Measurements from ENCODE around the gene GRAMD4. TPM values are rescaled to one million over a fixed set of nuclear protein-coding genes. Genes with fewer than 3 reads are reported as not detected.

Gene GRAMD4
- total RNA-seq, 1 donor from 2014 or later = 54.1 TPM

DNA sequence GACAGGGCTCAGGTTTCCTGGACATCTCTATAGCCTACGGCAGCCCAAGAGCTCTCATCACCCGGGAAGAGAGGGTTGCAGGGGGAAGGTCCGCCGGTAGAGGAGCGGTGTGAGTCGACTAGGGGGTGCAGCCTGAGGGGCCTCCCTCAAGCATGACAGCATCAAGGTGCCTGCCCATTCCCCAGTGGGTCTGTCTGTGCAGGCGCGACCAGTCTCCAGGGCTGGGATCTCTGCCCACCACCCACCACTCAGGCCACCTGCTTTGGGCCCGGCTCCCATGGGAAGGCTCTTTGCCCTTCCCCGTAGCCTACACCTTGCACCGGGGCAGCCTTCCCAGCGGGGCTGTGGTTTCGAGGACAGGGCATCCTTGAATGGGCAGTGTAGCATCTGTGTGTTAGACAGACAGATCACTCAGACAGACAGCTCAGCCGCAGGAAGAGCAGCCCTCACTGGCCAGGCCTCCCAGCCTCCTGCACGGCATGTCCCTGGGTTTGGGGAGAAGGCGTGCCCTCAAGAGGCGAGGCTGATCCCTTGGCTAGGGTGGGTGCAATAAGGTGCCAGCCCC is 88.7 kb downstream of the GRAMD4 start:
- intact Hi-C loops (cut with micrococcal nuclease) = no loop called here

DNA sequence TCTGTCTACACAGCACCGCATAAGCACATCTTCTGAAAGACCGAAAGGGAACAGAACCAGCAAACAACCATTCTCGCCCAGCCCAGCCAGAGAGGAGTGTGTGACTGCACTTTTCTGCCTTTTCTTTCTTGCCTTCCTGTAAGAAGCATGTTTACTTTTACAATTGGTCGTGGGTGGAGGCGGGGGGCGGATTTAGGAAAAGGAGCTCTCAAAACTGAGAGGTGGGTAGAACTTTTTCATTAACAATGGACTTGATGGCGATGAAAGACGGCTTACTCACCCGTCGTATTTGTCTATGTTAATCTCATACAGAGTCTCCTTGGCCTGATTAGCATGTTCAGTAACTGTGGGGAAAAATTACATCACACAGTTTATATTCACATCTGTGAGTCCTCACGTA is 90.6 kb downstream of the GRAMD4 start:
- intact Hi-C loops (cut with micrococcal nuclease) = no loop called here

DNA sequence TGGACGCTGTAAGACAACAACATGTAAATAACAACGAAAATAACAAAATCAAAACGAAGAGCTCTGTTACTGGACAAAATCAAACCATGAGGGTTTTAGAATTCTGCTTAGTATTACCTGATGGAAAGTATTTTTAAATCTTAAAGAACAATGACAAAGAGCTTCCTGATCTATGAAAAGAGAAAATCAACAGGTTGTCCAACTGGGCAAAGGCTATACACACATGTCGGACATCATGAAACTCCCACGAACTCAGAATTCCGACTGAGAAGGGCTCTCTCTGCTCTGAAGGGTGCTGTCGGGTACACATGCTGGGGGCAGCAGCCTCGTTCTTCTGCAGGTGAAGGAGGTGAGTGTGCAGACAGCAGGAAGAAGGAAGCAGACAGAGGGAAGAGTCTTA is 92.1 kb downstream of the GRAMD4 start:
- intact Hi-C loops (cut with micrococcal nuclease) = no loop called here

DNA sequence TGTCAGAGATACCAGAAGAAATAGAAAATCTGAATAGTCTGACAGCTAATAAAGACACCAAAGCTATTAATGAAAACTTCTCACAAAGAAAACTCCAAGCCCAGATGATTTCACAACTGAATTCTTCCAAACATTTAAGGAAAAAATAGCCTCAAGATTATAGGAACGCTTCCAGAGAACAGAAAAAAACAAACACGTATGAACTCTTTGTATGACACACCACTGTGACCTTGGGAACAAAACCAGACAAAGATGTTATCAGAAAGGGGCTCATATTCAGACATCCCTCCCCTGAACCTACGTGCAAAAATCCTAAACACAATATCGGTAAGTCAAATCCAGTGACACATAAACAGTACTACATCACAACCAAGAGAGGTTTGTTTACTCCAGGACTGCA is 94.4 kb downstream of the GRAMD4 start:
- intact Hi-C loops (cut with micrococcal nuclease) = no loop called here

DNA sequence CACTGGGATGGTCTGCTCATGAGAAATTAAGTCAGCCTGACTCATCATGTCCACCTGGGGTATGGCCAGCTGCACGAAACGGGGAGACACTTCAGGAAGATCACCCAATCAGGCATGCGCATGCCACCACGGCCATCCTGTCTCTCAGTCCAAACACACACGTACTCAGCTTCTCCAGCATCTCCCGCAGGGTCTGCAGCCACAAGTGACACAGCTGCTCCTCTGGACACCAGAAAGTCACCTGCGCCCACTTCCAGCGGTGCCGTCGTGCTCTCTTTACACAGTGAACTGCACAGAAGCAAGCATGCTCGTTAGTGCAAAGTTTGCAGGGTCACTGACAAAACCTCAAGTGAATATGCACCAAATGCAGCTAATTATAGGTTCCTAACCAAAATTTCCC is 99.7 kb downstream of the GRAMD4 start:
- intact Hi-C loops (cut with micrococcal nuclease) = no loop called here

DNA sequence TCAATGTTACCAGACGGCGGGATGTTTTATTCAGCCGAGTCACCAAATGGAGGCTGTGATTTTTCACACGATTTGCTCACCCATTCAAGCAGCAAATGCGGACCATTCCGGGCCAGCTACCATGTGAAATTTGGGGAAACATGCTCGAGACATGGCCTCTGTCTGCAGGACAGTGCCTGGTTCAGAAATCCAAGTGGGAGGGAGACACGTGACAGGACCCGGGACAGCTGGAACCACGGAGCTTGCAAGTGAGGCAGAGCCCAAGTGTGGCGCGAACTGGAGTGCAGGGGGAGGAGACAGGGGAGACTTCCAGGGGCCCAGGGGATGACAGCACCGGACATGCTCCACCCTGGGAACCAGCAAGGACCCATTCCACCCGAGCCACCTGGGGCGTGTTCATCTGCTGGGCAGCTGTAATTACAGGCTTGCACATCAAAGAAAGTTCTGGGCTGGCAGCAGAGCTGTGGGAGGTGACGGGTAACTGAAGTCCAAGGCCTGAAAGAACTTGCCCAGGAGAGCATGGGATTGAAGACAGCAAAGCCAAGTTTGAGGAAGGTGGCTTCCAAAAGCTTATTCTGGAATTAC is 101.4 kb downstream of the GRAMD4 start:
- intact Hi-C loops (cut with micrococcal nuclease) = no loop called here

DNA sequence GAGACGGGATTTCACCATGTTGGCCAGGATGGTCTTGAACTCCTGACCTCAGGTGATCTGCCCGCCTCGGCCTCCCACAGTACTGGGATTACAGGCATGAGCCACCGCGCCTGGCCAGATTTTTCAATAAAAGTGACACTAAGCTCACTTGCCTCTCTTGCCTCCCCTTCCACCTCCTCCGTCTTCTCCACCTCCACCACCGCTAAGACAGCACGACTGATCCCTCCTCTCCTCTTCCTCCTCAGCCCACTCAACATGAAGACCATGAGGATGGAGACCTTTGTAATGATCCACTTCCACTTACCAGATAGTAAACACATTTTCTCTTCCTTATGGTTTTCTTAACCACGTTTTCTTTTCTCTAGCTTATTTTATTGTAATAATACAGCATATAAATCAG is 103.7 kb downstream of the GRAMD4 start:
- intact Hi-C loops (cut with micrococcal nuclease) = no loop called here

DNA sequence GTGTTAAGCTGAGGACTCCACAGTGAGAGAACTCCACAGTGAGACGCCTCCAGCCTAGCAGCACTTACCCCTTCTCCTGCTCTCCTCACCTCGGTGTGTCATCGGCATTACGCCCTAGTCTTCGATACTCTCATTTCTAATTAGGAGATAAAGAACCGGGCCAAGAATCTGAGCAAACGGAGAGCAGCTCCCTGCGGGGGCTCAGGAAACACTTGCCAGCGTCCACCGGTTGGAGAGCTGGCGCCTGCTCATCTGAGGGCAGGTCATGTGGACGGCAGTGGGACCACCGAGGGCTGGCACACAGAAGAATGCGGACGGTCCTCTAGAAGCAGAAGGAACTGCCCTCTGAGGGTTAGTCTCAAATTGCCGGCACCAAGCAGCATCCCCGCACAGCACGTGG is 104.9 kb downstream of the GRAMD4 start:
- intact Hi-C loops (cut with micrococcal nuclease) = no loop called here

DNA sequence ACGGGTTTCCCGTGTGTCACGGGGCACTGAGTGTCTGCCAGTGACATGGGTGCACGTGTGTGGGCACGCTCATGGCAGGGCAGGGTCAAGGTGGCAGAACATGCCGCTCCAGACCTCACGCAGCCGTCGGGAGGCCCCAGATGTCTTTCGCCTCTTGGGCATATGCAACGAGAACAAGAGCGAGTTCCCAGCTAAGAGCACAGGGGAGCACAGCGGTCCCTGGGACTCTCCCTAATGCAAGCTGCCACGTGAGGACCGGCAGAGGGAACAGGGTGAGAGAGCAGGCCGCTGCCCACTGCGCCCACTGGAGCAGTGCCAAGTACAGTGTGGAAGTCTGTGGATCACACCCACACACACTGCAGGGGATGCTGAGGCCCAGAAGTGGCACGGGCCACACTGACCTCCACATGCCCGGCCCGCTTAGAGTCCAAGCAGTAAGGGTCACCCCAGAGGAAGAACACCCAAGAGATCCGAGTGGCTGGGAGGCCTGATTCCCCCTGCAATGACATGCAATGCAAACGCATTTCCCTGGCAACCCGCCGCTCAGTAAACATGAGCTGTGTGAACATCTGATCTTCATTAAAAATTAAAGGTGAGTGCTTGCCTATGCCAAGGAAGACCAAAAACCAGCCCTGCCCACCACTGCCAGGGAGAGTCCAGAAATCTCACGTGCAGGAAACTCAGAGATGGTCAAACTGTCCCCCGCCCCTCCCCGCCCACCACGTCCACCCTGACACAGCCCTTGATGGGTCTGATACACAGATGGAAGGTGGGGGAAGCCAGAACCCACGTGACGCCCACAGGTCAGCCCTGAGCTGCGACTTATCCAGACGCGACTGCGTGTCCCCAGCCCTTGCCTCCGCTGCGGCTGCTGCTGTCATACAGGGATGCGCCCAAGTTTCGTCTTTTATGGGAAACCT is 106.1 kb downstream of the GRAMD4 start:
- intact Hi-C loops (cut with micrococcal nuclease) = no loop called here

DNA sequence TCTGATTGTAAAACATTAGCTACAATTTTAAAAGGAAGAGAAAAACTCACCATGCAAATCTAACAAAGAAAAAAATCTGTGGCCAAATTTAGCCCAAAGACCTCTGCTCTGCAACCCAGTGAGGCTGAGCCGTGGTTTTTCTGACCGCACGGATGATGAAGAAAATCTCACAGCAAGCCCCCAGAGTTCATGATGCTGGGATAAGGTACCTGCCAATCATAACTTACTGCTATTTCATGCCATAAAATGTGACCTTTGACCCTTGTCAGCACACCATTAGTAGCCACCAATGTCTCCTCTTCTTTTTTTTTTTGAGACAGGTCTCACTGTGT is 106.8 kb downstream of the GRAMD4 start:
- intact Hi-C loops (cut with micrococcal nuclease) = no loop called here

DNA sequence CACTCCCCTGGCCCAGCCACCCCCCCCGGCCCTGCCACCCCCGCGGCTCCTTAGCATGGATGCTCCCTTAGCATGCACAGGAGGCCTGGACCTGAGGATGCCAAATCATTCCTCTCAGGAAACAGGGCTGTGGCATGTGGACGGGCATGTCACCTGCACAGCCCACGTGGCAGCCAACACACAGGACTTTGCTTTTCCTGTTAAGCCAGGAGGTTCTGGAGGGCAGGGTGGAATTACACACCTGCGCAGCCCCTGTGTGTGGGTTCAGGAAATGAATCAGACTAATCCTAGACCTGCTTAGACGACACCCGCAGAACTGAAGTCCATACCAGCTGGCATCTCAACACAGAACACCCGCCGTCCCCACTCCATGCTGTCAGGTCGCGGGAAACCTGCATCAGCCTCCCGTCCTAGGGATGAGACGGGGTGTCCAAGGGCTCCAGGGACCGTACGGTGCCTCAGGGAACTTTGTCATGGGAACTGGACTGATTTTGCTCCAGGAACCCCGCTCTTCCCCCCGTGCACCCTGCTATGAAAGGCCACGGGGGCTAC is 107.7 kb downstream of the GRAMD4 start:
- intact Hi-C loops (cut with micrococcal nuclease) = no loop called here

DNA sequence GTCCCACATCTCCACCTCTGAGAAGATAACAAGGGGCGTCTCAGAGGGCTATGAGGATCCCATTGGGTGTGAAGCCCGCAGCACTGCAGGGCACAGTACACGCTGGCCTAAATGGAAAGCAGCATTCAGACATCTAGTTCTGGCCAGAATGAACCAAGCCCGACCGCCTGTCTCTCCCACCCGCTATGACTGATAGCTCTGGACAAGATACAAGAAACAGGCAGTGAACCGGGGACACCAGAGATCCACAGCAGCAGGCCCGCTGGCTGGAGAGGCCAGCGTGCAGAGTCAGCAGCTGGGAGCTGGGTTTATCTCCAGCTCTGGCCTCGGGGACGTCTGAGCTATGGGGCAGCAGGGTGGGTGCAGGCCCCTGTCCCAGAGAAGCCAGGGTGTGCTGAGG is 108.3 kb downstream of the GRAMD4 start:
- intact Hi-C loops (cut with micrococcal nuclease) = no loop called here

Other genes with a start within 250 kb of the GRAMD4 start
- 0.41 and 0.43 TPM in 2 replicates for gene CELSR1, start 82.8 kb upstream of the GRAMD4 start, total RNA-seq
- gene CERK, start 117.9 kb downstream of the GRAMD4 start, total RNA-seq = 59.1 and 60.2 TPM in 2 replicates
- 32.5 and 32.8 TPM in 2 replicates for gene TBC1D22A, start 142.3 kb downstream of the GRAMD4 start, total RNA-seq

All from T-helper 2 cell treated with Interferon-gamma antibody and Interleukin-4, amounts not matched to agents 100 ng/mL and 5 ng/mL, for 36 hours (primary cell).